ENCODE data around the gene ZNF837. TPM values are rescaled to one million over a fixed set of nuclear protein-coding genes. Genes with fewer than 3 reads are reported as not detected.
A peak's percentile ranks its signal among the peaks of the same experiment; 100 is the strongest.

Gene ZNF837
- total and polyA plus RNA-seq, 2 of the 13 experiments (the other 11 are each of a cell fraction or from before 2014, with no cell fraction given) = 0.29 to 1.3 TPM

DNA sequence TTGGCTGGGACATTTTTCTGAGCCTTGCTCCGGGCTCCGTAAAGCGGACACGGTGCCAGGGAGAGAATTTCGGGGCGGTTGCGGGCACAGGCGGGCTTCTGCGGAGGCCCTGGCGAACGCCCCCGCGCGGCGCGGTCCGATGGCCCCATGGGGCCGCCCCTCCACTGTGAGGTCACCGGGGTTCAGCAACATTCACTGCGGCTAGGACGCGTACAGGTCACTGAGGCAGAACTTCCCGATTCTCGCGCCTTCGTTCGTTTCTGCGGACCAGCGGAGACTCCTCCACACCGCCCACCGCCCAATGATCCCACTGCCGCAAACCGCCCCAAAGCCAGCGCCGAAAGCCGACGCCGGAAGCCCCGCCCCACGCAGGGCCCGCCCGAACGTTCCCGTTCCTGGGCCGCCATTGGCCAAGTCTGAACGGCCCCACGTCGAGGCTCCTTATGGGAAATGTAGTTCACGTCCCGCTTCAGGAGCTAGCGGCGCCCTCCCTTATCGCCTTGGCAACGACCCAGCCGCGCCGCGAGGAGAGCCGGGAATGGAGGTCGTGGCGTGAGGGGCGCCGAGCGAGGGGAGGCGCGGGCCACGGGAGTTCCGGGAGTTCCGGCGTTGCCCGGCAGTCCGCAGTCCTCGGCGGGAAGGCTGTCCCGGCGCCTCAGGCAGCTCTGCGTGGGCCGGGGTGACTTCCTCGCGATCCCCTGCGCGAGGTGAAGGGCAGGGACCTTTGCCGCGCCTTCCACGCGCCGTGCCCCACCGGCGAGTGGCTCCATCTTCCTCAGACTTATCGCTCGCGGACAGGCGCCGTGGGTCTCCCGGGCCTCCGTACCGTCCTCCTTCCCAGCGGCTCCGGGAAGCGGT is 27.6 kb upstream of the ZNF837 start, which contains the start of gene ZNF584 (continued):
- 0 out of 2 replicates have a peak, but pooled peaks have one; percentile 32 for TF ChIP-seq ZNF839 (CRISPR knock-in tag; IDR thresholded peaks at IDR 0.05; ENCODE audit: borderline replicate concordance)
- TF ChIP-seq, protein P1, sequence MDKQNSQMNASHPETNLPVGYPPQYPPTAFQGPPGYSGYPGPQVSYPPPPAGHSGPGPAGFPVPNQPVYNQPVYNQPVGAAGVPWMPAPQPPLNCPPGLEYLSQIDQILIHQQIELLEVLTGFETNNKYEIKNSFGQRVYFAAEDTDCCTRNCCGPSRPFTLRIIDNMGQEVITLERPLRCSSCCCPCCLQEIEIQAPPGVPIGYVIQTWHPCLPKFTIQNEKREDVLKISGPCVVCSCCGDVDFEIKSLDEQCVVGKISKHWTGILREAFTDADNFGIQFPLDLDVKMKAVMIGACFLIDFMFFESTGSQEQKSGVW (CRISPR knock-in tag; IDR thresholded peaks at IDR 0.05; ENCODE audit: borderline replicate concordance) = no peak
- TF ChIP-seq ZNF674 (CRISPR knock-in tag; IDR thresholded peaks at IDR 0.05; ENCODE audit: low read depth) = peak; percentile 70; the same call in 1 of the 2 replicates
- no peak; the same call in 1 of the 2 replicates for TF ChIP-seq ZNF746 (CRISPR knock-in tag; IDR thresholded peaks at IDR 0.05)
- TF ChIP-seq, protein P2, sequence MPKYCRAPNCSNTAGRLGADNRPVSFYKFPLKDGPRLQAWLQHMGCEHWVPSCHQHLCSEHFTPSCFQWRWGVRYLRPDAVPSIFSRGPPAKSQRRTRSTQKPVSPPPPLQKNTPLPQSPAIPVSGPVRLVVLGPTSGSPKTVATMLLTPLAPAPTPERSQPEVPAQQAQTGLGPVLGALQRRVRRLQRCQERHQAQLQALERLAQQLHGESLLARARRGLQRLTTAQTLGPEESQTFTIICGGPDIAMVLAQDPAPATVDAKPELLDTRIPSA (CRISPR knock-in tag; IDR thresholded peaks at IDR 0.05; ENCODE audit: borderline replicate concordance) = peak; percentile 90; the same call in 1 of the 2 replicates
- TF ChIP-seq CAMTA2 (CRISPR knock-in tag; IDR thresholded peaks at IDR 0.05; ENCODE audit: borderline replicate concordance) = peak; percentile 84; the same call in 1 of the 2 replicates
- peak; percentile 62 for TF ChIP-seq CREB1 (IDR thresholded peaks at IDR 0.05)
- TF ChIP-seq CREB1 (CRISPR knock-in tag; IDR thresholded peaks at IDR 0.05) = peak; percentile 79
- no peak; the same call in 1 of the 2 replicates for TF ChIP-seq ZNF124 (CRISPR knock-in tag; IDR thresholded peaks at IDR 0.05)
- 0 out of 2 replicates have a peak, but pooled peaks have one; percentile 19 for TF ChIP-seq SMAD3 (CRISPR knock-in tag; IDR thresholded peaks at IDR 0.05)
- TF ChIP-seq ZNF761 (CRISPR knock-in tag; conservative IDR thresholded peaks at IDR 0.05) = peak; percentile 83; the same call in 1 of the 2 replicates
- no peak; the same call in 1 of the 2 replicates for TF ChIP-seq ZBTB7B (CRISPR knock-in tag; IDR thresholded peaks at IDR 0.05)
- TF ChIP-seq, protein P3, sequence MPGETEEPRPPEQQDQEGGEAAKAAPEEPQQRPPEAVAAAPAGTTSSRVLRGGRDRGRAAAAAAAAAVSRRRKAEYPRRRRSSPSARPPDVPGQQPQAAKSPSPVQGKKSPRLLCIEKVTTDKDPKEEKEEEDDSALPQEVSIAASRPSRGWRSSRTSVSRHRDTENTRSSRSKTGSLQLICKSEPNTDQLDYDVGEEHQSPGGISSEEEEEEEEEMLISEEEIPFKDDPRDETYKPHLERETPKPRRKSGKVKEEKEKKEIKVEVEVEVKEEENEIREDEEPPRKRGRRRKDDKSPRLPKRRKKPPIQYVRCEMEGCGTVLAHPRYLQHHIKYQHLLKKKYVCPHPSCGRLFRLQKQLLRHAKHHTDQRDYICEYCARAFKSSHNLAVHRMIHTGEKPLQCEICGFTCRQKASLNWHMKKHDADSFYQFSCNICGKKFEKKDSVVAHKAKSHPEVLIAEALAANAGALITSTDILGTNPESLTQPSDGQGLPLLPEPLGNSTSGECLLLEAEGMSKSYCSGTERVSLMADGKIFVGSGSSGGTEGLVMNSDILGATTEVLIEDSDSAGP (CRISPR knock-in tag; IDR thresholded peaks at IDR 0.05; ENCODE audit: borderline replicate concordance) = peak; percentile 76
- peak; percentile 55; the same call in 1 of the 2 replicates for TF ChIP-seq ARNT2 (CRISPR knock-in tag; IDR thresholded peaks at IDR 0.05; ENCODE audit: low read depth)
- peak; percentile 74; the same call in 1 of the 2 replicates for TF ChIP-seq ZNF235 (CRISPR knock-in tag; IDR thresholded peaks at IDR 0.05; ENCODE audit: borderline replicate concordance)
- TF ChIP-seq, protein P4, sequence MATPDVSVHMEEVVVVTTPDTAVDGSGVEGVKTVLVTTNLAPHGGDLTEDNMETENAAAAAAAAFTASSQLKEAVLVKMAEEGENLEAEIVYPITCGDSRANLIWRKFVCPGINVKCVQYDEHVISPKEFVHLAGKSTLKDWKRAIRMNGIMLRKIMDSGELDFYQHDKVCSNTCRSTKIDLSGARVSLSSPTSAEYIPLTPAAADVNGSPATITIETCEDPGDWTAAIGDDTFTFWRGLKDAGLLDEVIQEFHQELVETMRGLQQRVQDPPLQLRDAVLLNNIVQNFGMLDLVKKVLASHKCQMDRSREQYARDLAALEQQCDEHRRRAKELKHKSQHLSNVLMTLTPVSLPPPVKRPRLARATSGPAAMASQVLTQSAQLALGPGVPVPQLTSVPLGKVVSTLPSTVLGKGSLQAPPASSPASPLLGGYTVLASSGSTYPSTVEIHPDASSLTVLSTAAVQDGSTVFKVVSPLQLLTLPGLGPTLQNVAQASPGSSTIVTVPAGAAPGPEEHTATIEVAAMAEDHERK (CRISPR knock-in tag; IDR thresholded peaks at IDR 0.05; ENCODE audit: low read depth) = peak; percentile 97
- TF ChIP-seq AHR (CRISPR knock-in tag; IDR thresholded peaks at IDR 0.05) = 0 out of 2 replicates have a peak, but pooled peaks have one; percentile 11
- TF ChIP-seq GATAD1 (CRISPR knock-in tag; IDR thresholded peaks at IDR 0.05) = peak; percentile 85
- TF ChIP-seq, protein P5, sequence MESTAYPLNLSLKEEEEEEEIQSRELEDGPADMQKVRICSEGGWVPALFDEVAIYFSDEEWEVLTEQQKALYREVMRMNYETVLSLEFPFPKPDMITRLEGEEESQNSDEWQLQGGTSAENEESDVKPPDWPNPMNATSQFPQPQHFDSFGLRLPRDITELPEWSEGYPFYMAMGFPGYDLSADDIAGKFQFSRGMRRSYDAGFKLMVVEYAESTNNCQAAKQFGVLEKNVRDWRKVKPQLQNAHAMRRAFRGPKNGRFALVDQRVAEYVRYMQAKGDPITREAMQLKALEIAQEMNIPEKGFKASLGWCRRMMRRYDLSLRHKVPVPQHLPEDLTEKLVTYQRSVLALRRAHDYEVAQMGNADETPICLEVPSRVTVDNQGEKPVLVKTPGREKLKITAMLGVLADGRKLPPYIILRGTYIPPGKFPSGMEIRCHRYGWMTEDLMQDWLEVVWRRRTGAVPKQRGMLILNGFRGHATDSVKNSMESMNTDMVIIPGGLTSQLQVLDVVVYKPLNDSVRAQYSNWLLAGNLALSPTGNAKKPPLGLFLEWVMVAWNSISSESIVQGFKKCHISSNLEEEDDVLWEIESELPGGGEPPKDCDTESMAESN (CRISPR knock-in tag; conservative IDR thresholded peaks at IDR 0.05) = peak; percentile 48
